CD4-positive, alpha-beta T cell treated with Interleukin-1 beta for 1 hour (primary cell): Measurements from ENCODE around the gene WDR45B.
A peak's percentile ranks its signal among the peaks of the same experiment; 100 is the strongest.

Experiments
- DNase-seq, 2 donors: peaks; one replicate each; pipeline ENCODE4 v3.0.0-alpha.2; 2020 to 2022

Gene WDR45B

DNA sequence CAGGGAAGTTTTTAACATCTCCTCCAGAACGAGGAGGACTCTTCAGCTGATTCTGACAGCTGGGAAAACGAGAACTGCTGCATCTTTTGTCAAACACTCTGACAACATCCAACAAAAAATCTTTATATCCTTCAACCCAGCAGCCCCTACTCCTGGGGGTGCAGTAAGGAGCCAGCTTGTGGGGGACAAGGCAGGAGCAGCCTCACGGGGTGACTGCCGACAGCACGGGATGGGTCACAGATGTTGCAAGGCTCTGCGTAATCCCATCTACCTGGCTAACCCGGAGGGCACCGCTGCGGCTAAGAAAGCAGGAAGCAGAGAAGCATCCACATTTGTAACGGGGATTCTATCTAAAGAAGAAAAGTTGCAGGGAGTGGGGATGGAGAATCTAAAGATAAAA is 28.6 kb downstream of the WDR45B start:
- DNase-seq, result no peak

DNA sequence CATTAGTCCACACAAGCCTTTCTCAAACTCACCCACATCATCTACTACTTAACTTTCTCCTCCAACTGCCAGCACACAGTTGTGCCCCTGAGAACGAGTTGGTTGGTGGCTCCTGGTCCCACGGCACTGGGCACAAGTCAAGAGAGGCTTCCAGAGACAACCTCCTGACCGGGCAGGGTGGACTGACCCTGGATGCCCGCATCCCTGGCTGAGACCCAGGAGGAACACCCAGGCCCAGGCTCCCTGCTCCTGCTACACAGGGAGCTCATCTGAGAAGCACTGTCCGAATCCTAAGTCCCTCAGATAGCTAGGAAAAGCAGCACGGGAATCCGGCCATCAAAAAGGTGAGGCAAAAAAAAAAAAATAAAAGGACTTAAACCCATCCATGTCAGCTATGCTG is 29.0 kb downstream of the WDR45B start:
- no peak for DNase-seq

DNA sequence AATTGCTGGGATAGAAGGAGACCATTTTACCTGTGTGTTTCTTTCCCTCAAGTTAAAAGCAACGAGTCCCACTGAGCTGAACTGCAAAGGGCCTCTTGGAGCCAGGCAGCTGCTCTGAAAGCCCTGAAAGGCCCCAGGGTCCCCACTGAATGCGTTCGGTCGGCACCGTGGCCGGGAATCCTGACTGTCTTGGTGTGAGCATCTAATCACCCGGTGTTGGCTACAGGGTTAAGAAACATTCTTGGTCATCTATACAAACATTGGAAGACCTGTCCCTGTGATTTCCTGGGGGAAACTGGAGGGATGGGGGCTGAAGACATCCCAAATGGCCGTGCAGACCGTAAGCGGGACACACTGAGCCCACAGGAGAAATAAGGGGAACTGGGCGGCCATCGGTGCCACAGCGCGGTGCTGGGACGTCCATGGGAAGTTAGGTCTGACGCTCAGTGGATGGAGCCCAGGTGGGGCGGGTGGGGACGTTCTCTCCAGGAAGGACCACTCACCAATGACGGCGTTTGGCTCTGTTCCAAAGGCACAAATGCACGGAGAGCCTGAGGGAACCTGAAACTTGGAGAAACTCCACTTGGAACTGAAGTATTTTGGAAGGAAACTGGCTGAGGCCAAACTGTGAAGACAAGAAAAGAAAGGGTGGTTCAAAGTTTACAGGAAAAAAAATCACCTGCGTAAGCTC is 32.1 kb downstream of the WDR45B start:
- no peak for DNase-seq

DNA sequence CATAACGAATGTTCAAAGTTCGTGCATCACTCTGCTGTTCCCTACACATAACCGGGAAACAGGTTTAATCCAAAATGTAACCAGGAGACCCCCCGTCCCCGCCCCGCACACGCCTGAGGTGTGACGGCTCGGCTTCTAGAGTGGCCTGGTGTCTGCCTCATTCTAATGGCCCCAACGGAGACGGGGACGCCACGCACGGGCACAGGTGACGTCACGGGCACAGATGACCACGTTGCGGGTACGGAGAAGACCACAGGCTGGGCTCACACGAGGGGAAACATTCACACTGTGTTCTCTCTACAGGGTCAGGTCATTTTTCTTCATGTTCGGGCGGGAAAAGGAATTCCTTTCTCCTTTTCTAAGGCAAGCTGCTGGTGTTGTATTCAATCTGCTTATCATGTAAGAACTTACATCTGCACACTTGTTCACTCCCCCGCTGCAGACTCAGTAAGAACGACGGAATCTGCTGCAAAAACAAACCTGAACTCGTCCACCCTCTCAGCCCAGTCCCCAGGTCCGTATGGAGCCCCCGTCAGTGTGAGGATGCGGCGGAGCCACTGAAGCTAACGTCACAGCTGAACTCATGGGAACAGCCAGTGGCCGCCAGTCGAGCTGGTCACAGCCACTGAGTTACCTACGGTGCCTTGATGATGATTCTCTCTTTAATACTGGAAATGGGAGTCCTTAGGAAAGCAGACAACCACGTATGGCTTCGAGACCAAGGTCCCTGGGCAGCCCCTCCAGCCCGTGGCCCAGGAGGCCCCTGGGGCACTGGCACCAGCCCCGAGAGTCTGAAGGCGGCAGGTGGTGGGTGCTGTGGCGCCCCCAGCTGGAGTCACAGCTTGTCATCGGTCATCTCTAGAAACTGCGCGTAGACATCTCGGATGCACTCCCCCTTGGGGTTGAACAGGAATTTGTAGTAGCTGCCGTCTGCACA is 32.9 kb downstream of the WDR45B start:
- DNase-seq, result no peak

DNA sequence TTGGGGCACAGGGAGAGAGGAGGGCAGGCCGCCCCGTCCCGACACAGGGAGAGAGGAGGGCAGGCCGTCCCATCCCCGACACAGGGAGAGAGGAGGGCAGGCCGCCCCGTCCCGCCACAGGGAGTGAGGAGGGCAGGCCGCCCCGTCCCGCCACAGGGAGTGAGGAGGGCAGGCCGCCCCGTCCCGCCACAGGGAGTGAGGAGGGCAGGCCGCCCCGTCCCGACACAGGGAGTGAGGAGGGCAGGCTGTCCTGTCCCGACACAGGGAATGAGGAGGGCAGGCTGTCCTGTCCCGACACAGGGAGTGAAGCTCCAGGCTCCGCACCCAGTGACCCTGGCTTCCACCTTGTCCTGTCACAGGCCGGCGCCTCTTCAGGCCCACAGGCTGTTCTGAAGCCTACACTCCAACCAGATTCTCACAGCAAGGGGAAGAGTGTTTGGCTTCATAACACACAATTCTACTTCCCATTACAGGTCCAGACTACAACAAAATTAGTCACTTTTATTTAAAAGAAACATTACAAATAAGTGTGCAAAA is 34.1 kb downstream of the WDR45B start:
- DNase-seq, result no peak

DNA sequence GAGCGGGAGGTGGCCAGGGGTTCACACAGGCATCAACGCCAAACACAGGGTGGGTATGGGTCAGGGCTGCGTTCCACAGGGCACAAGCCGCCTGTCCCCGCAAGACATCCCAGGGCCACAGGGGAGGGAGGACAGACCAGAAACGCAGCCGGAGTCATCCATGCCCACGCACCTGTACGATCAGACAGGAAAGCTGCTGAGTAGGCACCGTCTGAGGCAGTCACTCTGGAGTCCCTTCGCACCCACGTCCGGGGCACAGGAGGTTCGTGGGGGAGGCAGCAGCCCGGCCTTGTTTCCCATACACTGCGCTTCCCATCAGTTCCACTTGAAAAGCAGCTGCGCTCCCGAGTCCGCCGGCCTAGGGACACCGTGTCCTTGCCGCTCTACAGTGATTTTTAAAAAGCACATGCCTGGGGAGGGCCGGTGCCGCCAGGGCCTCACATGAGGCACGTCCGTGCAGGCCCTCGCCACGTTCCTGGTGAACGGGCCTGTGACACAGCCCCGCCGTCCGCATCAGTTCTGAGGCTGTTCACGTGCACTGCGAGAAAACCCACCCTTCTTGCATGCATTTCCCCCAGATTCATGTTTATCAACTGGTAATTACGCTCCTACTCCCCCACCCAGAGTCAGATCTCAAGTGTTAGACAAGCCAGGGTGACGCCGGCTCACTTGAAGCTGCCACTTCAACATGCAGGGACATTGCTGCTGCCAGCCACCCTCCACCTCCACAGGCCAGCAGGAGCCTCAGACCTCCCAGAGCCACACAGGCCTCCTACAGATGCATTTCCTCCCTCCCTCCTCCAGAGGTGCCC is 34.8 kb downstream of the WDR45B start:
- DNase-seq, result no peak

DNA sequence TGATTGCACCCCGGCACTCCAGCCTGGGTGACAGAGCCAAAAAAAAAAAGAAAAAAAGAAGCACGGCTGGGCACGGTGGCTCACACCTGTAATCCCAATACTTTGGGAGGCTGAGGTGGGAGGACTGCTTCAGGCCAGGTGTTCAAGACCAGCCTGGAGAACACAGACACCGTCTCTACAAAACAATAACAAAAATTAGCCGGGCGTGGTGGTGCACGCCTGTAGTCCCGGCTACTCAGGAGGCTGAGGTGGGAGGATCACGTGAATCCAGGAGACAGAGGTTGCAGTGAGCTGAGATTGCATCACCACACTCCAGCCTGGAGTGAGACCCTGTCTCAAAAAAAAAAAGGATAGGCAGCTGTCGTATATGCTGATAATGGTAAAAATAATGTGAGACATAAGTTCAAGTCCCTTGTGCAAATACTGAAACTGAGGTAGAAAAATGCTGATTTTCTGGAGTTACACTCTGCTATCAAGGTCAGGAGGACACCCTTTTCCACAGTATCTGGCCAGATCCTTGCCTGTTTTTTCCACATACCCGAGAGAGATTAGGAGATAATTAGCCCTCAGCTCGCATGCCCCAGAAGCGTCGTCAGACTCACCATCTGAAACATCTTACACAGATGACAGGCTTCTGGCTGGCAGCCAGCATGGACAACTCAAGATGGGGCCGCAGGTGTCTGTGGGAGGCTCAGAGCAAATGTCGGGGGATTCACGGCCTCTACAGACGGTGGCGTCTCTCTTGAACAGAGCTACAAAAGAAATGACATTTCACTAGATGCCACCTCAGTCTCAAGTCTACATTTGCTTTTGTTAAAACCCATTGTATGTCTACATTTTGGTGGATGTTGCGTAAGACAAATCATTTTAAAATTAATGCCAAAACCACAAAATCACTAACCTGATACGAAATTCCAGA is 36.8 kb downstream of the WDR45B start:
- DNase-seq, result no peak

DNA sequence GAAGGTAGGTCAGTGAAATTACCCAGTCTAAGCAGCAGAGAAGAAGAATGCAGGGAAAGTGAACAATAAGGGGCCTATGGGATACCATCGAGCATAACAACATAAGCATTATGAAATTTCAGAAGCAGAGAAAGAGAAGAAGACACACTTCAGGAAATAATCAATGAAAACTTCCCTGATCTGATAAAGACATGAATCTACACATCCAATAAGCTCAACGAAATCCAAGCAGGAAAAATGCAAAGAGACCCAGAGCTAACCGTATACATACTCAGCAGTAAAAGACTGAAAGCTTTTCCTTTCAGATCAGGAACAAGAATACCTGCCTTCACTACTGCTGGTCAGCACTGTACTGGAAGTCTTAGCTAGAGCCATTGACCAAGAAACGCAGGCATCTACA is 38.6 kb downstream of the WDR45B start:
- DNase-seq, result no peak

DNA sequence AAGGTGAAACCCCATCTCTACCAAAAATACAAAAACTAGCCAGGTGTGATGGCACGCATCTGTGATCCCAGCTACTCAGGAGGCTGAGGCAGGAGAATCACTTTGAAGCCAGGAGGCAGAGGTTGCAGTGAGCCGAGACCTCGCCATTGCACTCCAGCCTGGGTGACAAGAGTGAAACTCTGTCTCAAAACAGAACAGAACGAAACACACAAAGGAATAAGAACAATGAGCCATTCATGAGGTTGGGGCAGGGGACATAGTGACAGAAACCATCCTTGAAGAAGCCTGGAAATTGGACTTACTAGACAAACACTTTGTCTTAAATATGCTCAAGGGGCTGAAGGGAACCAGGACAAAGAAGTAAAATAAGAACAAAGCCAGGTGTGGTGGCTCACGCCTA is 39.4 kb downstream of the WDR45B start:
- DNase-seq, result no peak

DNA sequence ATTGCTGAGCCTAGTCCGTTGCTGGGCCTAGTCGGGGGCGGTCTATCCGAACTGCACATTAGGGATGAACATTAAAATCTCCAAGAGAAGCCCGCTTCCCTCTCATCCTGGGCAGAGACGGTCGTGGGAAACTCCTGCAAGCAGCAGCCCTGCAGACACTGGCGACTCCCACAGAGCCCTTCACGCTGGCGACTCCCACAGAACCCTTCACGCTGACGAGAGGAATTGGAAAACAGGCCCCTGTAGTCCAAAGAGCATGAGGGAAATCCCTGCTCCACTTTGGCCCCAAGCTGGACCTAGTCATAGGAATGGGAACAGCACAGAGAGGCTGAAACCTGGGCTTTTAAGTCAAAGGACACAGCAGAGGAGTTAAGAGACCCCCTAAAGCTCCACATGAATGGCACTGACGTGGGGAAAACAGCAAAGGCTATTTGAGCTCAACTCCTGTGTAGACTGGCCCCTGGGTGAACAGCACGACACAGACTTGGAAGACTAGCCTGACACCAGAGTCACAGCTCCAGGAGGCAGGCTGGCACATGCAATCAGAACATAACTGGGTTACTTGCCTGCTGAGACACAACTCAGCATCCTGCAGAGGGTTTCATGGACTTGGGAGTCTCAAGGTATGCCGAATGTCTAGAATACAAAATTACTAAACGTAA is 42.2 kb downstream of the WDR45B start:
- no peak for DNase-seq

DNA sequence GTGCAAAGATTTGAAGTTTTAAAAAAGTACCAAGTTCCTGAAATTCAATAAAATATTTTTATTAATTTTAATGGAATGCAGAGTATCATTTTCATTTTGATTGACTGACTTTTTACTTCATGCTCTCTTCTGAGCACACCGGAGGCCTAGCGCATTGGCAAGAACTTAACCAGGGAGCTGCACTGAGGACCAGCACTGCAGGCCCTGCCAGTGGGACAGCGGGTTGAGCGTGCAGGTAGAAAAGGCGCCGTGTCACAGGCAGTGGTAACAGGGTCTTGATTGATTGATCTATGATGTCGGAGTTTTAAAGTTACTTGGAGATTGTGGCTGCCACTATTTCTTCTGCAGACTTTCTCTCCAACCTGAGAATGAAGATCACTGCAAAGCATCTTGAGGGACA is 43.7 kb downstream of the WDR45B start:
- DNase-seq, result no peak

DNA sequence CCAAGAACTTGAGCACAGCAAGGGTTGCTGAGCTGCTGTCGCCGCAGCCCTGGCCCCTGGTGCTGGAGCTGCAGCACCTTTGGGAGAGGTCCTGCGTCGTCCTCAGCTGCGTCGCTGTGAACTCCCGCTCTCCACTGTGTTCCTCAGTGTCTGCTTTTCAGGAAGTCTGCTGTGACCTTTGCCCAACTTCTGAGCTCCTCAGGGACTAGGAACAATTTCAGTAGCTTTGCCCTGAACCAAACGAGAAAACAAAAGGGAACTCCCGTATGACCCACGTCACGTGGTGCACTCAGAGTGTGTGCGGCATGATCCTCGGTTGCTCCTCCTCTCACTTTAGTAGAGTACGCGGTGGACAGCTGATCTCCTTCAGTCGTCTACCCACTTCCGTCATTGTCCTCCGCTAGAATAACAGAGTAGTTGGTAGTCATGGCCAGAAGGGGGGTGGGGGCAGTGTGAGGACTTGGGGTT is 44.2 kb downstream of the WDR45B start:
- DNase-seq, result peak; percentile 22 to 76

DNA sequence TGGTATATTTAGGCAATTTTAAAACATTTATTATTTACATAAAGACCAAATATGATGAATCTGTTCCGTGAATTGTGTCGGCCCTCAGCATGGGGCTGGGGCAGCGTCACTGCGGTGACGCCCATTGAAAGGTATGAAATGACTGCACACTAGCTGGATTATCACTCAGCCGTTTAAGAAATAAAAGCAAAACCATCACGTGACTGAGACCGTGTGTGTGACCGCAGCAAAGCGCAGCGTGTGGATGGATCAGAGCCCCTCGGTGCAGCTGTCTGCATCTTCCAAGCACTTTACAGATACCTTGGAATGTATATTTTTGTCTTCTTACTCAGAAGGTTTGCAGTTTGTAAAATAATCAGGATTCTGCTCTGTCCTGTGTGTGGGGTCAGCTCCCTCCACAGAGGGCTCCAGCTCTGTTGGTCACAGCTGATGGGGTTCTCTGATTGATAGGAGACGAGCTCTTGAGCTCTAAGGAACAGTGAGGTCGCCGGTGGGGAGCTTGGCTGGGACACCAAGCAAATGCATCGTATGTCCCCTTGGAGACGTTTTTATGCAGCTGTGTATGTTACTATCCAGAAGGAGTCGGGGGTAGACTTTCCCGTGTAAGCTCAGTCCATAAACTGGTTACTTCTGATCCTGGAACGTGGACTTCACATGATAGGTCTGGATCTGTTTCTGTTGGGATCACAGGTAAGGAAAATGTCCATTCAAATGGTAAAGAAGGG is 45.1 kb downstream of the WDR45B start:
- DNase-seq, result no peak

DNA sequence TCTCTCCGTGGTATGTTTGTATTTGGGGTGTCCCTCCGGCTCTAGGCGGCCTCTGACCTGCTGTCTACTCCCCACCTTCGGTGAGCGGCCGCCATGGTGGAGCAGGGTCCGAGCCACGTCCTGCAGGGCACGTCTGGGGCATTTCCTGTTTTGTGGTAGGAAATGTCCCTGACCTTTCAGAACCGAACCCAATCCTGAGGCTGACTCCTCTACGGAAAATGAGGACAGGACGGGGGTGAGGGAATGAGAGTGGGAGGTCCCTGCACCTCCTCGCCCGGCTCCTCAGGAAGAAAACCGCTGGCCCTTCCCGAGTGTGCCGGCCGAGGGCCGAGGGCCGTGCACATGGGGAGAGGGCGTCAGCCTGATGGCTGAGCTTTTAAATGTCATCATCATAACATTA is 45.8 kb downstream of the WDR45B start:
- no peak for DNase-seq

DNA sequence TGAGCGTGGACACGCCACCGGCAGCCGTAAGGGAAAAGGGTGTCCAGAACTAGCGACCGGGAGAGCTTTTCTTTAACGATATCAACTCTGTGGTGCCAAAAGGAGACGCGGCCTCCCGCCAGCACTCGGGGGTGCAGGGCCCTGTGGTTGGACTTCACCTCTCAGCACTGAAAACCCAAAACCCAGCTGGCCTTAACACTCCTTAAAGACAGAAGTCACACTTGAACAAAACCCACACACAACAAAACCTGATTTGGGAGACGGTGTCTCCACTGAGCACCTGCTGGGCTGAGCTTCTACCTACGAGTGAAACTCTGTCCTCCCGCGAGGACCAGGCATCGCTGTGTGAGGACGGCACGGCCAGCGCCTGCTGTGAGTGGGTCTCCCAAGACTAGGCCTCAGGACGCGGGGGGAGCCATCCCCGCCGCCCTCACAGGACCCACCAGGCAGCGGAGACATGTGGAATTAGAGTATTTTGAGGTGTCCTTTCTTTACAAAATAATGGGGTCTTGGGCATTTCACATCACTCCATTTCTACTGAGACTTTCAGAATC is 46.7 kb downstream of the WDR45B start:
- no peak for DNase-seq

DNA sequence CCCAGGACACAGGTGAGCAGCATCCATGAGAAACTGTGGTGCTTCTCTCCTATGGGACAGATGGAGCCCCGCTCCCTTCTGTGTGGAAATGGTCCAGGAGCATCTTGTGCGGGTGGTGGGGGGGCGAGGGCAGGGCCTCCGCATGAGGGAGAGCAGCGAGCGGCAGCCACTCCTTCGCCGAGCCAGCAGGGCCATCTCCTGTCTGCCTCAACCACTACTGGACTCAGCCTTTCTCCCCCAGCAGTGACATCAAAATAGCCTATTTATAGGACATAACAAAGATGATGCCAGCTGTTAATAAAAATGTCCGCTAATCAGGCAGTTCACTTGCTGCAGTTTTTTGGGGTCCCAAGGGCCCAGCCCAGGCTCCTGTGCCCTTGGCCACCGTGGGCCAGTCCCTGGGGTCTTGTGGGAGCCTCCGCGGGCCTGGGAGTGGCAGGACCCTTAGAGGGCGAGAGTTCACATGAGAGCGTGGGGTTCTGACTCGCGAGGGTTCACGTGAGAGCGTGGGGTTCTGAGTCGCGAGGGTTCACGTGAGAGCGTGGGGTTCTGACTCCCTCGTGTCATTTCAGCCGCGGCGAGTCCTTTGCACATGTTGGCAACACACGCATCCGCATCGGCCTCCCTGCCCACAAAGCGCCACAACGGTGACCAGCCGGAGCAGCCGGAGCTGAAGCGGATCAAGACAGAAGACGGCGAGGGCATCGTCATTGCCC is 47.4 kb downstream of the WDR45B start:
- no peak for DNase-seq

DNA sequence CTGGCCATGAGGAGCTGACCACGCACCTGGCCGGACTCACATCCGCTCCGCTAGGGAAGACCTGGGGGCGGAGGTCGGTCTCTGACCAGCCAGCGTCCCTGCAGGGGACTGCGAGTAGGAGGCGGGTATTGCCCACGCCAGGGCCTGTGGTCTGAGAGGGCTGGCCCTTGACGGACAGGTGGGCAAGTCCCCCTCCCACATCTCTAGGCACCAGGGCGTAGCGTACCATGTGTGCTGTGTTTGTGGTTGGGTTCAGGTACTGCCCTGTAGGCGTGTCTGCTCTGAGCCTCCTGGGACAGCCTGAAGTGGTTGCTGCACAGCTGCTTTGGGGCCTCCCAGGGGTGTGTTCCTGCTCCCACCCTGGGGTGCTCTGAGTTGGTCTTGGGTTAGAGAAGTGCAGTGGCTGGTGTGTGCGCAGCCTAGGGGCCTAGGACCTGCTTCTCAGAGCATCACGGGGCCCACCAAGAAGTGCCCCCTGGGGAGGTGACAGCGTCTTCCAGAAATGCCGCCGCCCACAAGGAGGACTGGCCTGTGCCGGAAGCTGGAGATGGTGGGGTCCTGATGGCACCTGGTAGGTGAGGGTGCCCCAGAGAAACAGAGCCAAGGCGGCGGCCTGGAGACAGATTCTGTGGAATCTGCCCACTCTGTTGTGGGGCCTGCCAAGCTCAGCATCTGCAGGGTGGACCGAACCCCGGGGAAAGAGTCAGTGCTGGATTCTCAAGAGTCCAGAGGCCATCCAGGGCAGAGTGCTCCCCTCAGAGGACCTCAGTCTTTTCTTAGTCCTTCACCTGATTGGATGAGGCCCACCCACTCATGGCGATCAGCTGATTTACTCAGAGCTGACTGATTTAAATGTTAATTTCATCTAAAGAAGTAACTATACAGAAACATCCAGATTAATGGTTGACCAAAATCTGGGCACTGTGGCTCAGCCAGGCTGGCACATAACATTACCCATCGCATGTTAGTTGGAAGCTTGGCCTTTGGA is 48.3 kb downstream of the WDR45B start:
- DNase-seq, result no peak
